Suppressor macrophage (primary cell): Measurements from ENCODE around the gene ARHGEF16.

Experiments used
- DNase-seq, 4 experiments: peaks; one replicate each; pipeline ENCODE4 v3.0.0-alpha.2; 2020 to 2022

The ARHGEF16 gene

DNA sequence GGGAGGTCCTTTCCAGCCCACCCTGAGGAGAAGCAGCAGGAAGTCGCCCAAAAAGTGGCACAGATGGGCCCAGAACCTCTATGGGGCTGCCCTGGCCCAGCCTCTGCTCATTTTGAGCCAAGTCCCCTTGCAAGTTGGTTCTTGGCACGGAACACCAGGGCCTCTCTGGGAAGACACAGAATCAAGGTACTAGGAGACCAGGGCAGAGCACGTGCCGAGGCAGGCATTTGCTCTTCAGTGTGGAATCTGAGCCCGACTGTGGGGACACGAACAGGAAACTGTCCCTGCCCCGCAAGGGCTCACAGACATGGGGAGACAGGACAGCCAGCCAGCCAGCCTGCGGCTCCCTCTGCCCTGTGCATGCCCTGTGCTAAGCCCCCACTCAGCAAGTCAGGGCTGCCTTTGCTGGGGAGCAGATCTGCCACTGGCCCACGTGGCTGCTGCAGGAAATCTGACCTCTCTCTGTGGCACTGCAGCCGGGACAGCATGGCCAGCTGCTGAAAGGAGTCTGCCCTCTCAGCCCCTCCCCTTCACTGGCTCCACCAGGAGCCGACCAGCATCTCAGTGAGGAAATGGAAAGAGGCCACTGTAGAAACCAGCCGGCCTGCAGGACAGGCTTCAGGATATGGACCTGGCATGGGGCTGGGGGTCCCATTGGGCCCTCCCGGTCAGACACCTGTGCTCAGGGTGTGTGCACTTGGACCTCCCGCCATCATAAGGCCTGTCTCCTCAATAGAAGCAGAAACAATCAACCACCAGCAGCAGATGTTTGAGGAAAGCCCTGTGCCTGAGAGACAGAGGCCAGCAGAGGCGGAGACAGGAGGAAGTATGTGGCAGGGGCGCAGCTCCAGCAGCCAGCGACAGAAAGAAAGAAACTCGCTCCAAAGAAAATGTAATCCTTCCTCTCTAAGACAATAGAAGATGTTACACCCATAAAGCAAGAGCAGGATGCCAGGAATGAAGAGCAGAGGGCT lies 3.7 kb downstream of the ARHGEF16 start:
- peak in 2 of 4 experiments; percentile 17 to 39 for DNase-seq

DNA sequence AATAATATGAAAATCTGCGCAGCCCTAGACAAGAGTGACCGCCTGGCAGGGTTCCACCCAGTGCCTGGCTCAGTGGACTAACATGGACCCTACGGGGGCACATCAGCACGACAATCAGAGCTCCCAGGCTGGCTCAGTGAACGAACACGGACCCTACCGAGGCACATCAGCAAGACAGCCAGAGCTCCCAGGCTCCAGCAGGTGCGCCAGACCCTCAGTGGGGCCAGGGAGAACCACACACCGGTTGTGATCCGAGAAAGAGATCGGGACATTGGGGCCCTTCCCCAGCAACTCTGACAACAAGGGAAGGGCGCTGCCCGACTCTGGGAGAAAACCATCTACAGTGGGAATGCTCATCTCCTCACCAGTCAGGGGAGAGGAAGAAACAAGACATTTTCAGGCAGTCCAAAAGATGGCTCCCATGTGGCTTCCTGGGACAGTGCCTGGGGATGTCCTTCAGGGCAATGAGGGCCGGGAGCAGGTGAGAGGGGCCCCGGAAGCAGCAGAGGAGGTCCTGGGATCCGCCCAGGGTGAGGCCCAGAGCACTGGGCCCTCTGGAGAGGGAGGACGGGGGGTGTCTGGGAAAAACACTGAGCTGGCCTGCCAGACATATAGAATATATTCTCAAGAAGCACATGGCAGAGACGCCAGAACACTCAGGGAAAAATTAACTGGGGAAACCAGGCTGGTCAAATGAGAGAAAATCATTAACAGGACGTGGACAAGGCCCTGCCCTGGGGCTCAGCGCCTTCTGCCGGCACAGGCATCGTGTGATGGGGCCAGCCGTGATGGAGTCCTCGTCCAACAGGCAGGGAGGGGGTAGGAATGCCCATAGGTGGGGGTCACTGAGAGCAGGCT lies 4.8 kb downstream of the ARHGEF16 start:
- DNase-seq = no peak

DNA sequence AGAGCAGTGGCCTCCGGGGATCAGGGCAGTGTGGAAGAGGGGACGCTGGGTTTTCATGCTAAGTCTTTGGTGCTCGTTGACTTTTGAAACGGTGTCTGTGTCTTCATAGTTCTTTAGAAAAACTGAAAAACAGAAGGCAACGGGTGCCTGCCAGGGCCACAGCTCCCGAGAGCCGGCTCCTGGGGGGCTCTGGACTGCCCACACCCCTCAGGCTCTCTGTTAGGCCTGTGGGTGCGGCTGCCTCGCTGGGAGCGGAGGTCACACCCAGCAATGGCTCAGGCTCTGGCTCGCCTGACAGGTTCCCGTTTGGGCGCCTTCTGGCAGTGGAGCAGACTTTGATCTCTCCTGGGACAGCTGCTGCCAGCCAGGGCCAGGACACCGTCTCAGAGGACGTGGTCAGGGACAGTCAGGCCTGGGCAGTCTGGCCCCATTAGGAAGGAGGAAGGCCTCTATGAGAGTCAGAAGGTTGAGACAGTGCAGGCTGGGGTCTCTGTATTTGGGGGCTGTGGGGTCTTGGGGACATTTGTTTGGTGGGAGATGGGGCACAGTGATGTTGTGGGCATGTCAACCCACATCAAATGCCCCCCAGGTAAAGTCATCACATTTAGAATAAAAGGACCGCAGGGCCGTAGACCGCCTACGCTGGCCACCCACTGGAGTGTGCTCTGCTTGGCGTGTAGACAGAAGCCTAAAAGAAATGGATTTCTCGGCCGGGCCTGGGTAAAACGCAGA lies 5.6 kb downstream of the ARHGEF16 start:
- DNase-seq = no peak

DNA sequence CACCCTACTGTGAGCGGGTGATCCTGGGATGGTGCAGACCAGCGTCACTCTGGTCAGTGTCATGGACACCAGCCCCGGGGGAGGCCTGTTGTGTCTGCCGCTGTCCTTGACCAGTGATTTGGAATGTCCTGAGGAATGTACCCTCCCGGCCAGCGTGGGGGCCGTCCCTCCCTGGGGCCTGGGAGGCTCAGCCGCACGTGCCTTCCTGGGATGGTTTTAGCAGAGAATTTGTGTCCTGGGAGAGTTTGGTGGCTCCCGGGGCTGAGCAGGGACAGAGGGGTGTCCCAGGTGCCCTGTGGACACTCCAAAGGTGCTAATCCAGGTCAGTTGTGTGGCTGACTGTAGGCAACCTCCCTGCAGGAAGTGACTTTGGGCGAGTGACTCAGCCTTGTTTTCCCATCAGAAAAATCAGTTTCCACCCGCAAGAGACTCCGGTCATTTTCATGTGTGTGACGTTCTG lies 6.2 kb downstream of the ARHGEF16 start:
- DNase-seq = no peak

DNA sequence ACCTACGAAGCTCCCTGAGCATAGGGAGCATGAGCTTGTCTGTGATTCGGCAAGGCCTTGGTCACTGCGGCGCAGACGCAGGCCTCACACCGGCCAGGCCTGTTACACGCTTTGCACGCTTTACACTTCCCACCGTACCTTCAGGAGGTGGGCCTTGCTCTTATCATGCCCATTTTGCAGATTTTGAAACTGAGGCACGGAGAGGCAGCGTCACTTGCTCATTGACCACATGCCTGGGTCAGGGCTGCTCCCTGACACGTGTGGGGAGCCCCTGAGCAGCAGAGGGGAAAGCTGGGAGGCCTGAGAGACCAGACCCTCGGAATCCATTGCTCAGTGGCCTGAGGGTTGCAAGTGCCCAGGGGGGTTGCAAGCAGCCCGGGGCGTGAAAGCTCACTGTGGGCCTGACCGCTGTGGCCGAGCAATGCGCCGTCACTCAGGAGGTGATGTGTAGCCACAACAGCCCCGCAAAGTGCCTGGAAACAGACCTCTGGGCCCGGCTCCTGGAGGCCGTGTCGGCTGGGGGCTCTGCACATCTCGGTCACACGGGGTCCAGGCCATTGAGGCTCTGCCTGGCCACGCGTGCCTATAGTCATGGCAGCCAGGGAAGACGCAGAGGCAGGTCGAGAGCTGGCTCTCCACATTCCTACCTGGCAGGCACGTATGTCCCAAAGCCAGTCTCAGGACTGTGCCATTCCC lies 6.9 kb downstream of the ARHGEF16 start:
- DNase-seq = no peak

DNA sequence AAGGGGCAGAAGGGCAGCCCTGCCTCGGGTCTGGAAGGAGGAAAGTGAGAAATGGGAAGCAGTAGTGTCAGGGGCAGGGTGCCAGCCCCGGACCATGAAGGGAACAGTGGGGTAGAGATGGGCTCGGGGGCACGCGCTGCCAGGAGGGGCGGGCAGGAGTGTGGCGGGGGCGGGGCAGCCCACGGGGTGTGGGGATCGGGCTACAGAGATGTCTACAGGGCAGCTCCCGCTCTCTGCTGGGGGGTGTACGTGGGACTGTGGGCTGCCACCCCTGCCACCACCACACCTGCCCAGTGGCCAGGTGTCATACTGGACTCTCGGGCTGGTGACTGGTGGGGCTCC lies 7.4 kb downstream of the ARHGEF16 start:
- DNase-seq = no peak

DNA sequence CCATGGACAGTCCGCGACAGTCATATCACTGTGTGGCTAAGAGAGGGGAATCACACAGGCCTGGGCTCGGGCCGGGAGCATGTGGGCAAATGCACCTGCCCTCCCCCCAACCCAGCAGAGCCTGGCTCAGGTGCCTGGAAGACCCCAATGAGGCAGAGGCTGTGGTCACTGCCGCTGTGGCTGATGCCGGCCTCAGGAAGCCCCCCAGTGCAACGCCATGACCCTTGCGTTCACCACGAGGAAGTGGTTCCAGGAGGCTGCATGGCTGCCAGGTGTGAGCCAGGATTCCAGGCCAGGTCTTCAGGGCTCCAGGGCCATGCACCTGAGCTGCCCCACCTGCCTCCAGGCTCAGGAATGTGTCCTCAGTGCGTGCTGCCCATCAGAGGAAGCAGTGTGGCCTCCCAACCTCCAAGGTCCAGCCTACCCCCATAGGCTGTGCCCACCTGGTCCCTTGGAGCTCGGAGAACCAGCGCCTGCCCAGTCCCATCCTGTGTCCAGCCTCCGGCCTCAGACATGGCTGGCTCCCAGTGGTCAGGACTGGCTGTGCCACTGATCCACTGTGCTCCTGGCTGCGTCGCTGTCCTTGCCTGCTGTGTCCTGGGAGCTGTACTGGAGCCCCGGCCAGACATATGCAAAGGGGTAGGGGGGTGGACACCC lies 8.0 kb downstream of the ARHGEF16 start:
- no peak for DNase-seq

DNA sequence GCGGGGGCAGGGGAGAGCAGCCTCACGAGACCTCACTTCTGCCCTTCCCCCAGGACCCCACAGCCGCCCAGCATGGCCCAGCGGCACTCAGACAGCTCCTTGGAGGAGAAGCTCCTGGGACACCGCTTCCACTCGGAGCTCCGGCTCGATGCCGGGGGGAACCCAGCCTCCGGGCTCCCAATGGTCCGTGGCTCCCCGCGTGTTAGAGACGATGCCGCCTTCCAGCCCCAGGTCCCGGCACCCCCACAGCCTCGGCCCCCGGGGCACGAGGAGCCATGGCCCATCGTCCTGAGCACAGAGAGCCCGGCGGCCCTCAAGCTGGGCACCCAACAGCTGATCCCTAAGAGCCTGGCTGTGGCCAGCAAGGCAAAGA lies 8.5 kb downstream of the ARHGEF16 start:
- no peak for DNase-seq

DNA sequence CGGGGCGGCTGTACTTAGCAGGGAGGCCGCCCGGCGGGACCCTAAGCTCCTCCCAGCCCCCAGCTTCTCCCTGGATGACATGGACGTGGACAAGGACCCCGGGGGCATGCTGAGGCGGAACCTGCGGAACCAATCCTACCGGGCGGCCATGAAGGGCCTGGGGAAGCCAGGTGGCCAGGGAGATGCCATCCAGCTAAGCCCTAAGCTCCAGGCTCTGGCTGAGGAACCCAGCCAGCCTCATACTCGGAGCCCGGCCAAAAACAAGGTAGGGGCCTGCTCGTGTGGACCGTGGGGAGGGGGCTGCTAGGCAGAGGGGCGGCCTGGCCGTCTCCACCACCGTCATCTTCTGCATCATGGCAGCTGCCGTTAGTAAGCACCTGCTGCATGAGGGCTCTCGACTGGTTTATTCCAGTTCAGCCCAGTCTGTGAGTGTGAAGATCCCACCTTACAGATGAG lies 9.0 kb downstream of the ARHGEF16 start:
- DNase-seq = no peak

GRCh38 chr1:3463891-3464648 lies 9.6 kb downstream of the ARHGEF16 start:
- DNase-seq = no peak

DNA sequence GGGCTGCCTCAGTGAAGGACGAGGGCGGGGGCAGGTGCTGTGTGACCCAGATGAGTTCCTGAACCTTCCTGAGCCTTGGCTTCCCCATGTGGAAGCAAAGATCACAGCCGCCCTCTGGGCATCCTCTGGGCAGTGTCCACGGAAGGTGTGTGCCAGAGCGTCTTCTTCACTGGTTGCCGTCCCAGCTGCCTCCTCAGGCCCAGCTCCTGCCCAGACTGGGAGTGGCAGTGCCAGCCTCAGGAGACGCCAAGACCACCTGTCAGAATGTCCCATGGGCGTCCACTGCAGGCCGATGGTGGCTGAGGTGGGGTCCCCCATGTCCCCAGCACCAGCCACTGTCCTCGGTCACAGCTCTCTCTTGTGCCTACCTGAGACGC lies 10.2 kb downstream of the ARHGEF16 start:
- DNase-seq = no peak

DNA sequence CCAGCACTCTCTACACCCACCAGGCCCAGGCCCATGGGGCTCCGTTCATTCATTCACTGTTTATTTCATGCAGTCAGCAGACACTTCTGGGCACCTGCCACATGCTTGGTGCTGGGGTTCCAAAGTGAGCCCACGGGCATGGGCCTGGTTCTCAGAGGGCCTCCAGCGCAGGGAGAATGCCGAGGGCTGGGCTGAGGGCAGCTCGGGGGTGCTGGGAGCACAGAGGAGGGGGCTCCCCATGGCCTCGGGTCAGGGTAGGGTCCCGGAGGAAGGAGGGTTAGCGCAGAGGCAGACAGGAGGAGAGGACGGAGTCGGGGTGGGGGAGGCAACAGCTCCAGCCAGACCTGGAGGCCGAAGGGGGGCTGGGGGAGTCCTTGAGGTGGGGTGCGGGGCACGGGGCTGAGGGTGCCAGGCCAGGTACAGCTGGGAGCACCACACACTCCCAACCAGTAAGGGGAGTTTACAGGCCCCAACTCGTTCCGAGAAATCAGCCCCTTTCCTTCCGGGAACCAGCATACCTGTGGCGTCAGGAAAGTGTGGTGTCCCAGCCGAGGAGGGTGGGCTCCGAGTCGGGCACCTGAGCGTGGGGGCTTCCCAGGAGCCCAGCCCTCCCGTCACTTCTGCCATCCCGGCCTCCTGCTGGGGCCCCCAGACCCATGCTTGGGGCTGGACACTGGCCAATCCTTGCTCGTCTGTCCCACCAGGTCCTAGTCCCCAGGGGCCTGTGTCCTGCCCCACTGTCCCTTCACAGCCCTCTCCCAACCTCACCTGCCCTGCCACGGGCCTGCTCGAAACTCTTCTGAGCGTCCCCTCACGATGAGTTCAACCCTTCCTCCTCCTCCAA lies 10.8 kb downstream of the ARHGEF16 start:
- no peak for DNase-seq

- DNase-seq = no peak
Observed at GRCh38 chr1:3465935-3466321, 11.5 kb downstream of the ARHGEF16 start.

DNA sequence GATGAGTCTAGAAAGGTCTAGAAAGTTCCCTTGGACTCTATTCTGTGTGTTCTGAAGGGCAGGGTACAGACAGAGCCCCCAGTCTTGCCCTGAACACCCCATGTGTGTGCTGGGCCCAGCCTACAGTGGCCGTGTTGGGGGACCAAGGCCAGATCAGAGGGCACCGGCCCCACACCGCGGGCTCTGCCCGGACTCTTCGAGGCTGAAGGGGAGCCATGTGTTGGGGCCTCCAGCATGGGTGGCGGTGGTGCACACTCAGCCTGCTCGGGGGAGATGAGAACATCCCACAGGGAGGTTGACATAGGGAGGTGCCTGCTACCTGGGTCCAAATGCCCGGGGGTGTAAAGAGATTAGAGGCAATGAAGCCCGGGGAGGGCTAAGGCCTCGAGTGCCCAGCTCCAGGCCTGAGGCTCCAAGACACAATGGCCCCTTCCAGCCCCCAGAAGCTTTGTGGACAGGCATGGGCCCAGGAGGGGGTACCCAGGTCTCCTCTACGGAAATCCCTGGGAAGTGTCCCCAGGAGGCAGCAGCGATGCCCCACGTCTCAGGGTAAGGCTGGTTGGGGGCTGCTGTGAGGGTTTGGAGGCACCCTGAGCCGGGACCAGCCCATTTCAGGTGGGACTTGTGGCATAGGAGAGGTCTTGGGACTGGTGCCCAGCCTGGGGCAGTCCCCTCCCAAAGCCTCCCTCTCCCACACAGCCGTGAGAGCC lies 12.1 kb downstream of the ARHGEF16 start:
- no peak for DNase-seq

DNA sequence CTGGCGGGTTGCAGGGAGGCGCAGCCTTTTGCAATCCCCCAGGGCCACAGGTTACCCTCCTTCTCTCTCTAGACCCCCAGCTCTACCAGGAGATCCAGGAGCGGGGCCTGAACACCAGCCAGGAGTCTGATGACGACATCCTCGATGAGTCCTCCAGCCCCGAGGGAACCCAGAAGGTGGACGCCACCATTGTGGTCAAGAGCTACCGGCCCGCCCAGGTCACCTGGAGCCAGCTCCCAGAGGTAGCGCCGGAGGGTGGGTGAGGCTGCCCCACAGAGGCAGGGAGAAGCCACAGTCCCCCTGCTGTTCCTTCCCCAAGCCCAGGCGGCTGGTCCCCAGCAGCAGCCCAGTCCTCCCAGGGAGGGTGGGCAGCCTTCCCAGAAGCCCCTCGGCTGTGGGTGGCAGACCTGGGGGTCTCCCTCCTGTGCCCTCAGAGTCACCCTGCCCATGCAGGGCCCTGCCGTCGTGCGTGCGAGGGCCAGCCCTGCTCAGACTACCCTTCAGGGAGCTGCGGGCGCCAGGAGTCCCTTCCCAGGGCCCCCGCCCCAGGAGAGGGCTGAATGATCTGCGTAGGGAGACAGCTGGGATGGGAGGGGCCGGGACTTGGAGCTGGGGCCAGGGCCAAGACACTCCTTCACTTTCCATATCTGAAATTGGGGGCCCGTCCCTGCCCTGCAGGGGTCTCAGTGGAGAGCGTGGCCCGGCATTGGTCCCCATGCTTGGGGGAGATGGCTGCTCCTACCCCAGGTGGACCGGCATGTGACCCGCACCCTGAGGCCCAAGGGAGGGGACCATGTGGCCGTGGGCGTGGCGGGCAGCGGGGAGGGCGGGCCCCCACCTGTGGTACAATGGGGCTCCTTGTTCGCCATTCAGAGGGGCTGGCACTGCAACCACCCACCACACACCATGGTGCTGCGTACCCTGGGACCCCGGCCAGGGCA lies 12.9 kb downstream of the ARHGEF16 start:
- DNase-seq = no peak

- DNase-seq = no peak
Observed at GRCh38 chr1:3468236-3469103, 14.0 kb downstream of the ARHGEF16 start.
